Caco-2 (cell line): ENCODE data around the gene KIAA1755. TPM values are rescaled to one million over a fixed set of nuclear protein-coding genes. Genes with fewer than 3 reads are reported as not detected.
A peak's percentile ranks its signal among the peaks of the same experiment; 100 is the strongest.

Experiments
- BruUV-seq: library from RNA; stranded (reverse); fragments of 400-500 nt; replicated peaks from 2 replicates; lab custom pipeline; 2021; lab: Mats Ljungman, UMichigan
- CTCF ChIA-PET: fragments of 300-600 bp; sonication (Branson Sonifier 250); formaldehyde crosslinking; loops from one replicate; lab custom pipeline; 2022; ENCODE audit warnings: antibody characterized with exemption; lab: Charles Lee
- POLR2A ChIA-PET: fragments of 300-600 bp; sonication (Branson Sonifier 250); formaldehyde crosslinking; loops from one replicate; lab custom pipeline; 2022; ENCODE audit warnings: antibody characterized with exemption; lab: Charles Lee
- DNase-seq, 2 experiments: peaks; one replicate each; pipeline versions ENCODE4 v3.0.0 to v3.0.0-alpha.2; 2020 to 2022
- H3K27me3 ChIP-seq: replicated peaks from 2 replicates; pipeline ENCODE4 v1.6.0; 2011; ENCODE audit warnings: low read length; ENCODE audit not compliant: control insufficient read depth, insufficient read depth
- H3K36me3 ChIP-seq: 2 replicates; pipeline ENCODE4 v1.5.1; 2011; ENCODE audit warnings: low read length; ENCODE audit not compliant: control insufficient read depth, insufficient read depth
- H3K4me1 ChIP-seq: fragments of 250-450 bp; sonication (Bioruptor Pico); 2 replicates; pipeline ENCODE4 v1.5.1; 2020; ENCODE audit warnings: mild to moderate bottlenecking
- H3K4me3 ChIP-seq: 2 replicates; pipeline ENCODE4 v1.5.1; 2011; ENCODE audit warnings: low read depth, mild to moderate bottlenecking, control low read depth, low read length
- H3K9me3 ChIP-seq: fragments of 250-450 bp; sonication (Bioruptor Pico); 2 replicates; pipeline ENCODE4 v1.5.1; 2020; ENCODE audit warnings: mild to moderate bottlenecking, moderate library complexity
- H3K27ac Mint-ChIP-seq: one replicate; pipeline ENCODE4 v1.8.0; 2022; ENCODE audit warnings: mixed read lengths; ENCODE audit not compliant: unreplicated experiment
- H3K27me3 Mint-ChIP-seq: one replicate; pipeline ENCODE4 v1.8.0; 2022; ENCODE audit warnings: mixed read lengths; ENCODE audit not compliant: insufficient read depth, unreplicated experiment
- H3K36me3 Mint-ChIP-seq: one replicate; pipeline ENCODE4 v1.8.0; 2022; ENCODE audit warnings: mild to moderate bottlenecking, mixed read lengths; ENCODE audit not compliant: insufficient read depth, unreplicated experiment
- H3K4me1 Mint-ChIP-seq: one replicate; pipeline ENCODE4 v1.8.0; 2022; ENCODE audit warnings: low read depth, mixed read lengths; ENCODE audit not compliant: unreplicated experiment
- H3K4me3 Mint-ChIP-seq: one replicate; pipeline ENCODE4 v1.8.0; 2022; ENCODE audit warnings: mild to moderate bottlenecking, moderate library complexity, mixed read lengths; ENCODE audit not compliant: unreplicated experiment
- H3K9me3 Mint-ChIP-seq: one replicate; pipeline ENCODE4 v1.8.0; 2022; ENCODE audit warnings: mixed read lengths; ENCODE audit not compliant: unreplicated experiment
- CTCF ChIP-seq, 2 experiments: fragments of 200-600 bp in 1 of 2; IDR thresholded peaks; 1 replicate in 1 of 2; 2 replicates in 1 of 2; pipeline versions ENCODE4 v1.5.1 to v1.8.0; 2011 to 2022; ENCODE audit warnings: antibody characterized with exemption in 1 of 2, control low read depth in 1 of 2, inconsistent platforms in 1 of 2, low read depth in 1 of 2, low read length in 1 of 2, mild to moderate bottlenecking in 1 of 2, moderate library complexity in 1 of 2; ENCODE audit not compliant: insufficient read depth in 1 of 2, severe bottlenecking in 1 of 2, unreplicated experiment in 1 of 2
- intact Hi-C: fragments of 100-400 bp; cut with micrococcal nuclease; formaldehyde crosslinking; loops from one replicate; pipeline ENCODE4 v1.10.0; 2022; ENCODE audit not compliant: unreplicated experiment
- total RNA-seq: library from RNA; stranded (reverse); gene quantifications from 2 replicates; pipeline ENCODE4 v1.2.3, GENCODE V29; 2022

KIAA1755 gene
- total RNA-seq, 1 experiment from 2014 or later: 0.20 TPM

- no peaks in the 10 kb centered on the region for H3K36me3 ChIP-seq
- peaks cover 13% of the 10 kb centered on the region for H3K4me1 ChIP-seq
- Mint-ChIP-seq H3K36me3 (no peaks in the 10 kb centered on the region), H3K27me3 (no peaks in the 10 kb centered on the region), H3K9me3 (no peaks in the 10 kb centered on the region), H3K27ac (no peak overlapping the region), H3K4me3 (no peak overlapping the region), H3K4me1 (no peaks in the 10 kb centered on the region)
- intact Hi-C loops: no loop called here
- H3K27me3 ChIP-seq: no peaks in the 10 kb centered on the region
- ChIA-PET CTCF (interaction anchor here (0.6 to 2.2 kb wide), 5 partner anchors 20 to 157 kb away, joined by 3 to 11 read pairs (median 4); no protein-coding TSS in a partner anchor), POLR2A (no interaction called here)
- H3K9me3 ChIP-seq: no peaks in the 10 kb centered on the region
- peak; percentile 32 to 49 for TF ChIP-seq CTCF (IDR thresholded peaks at IDR 0.05; ENCODE audit: insufficient read depth in 1 of 2, low read depth in 1 of 2, low read length in 1 of 2, severe bottlenecking in 1 of 2, unreplicated experiment in 1 of 2)
- DNase-seq: no peak
- H3K4me3 ChIP-seq: no peak overlapping the region
- no TSS peak for BruUV-seq
These were observed 46.0 kb downstream of the KIAA1755 start for GRCh38 chr20:38214256-38215193.

- Mint-ChIP-seq H3K4me1 (no peaks in the 10 kb centered on the region), H3K27ac (no peak overlapping the region), H3K9me3 (no peaks in the 10 kb centered on the region), H3K27me3 (peaks cover under 1% of the 10 kb centered on the region), H3K4me3 (no peak overlapping the region), H3K36me3 (no peaks in the 10 kb centered on the region)
- Histone ChIP-seq H3K4me3 (no peak overlapping the region), H3K4me1 (peaks cover 13% of the 10 kb centered on the region), H3K36me3 (no peaks in the 10 kb centered on the region), H3K27me3 (no peaks in the 10 kb centered on the region), H3K9me3 (no peaks in the 10 kb centered on the region)
- no TSS peak for BruUV-seq
- no peak for TF ChIP-seq CTCF (IDR thresholded peaks at IDR 0.05; ENCODE audit: insufficient read depth in 1 of 2, low read depth in 1 of 2, low read length in 1 of 2, severe bottlenecking in 1 of 2, unreplicated experiment in 1 of 2)
- POLR2A ChIA-PET: no interaction called here
- DNase-seq: no peak
- CTCF ChIA-PET: interaction anchor here (0.7 to 3.8 kb wide), 7 partner anchors 8 to 156 kb away, joined by 3 to 11 read pairs (median 4); no protein-coding TSS in a partner anchor
- intact Hi-C loops: no loop called here
These were observed 47.0 kb downstream of the KIAA1755 start for GRCh38 chr20:38213607-38213940.

GRCh38 chr20:38212806-38213606 is 47.5 kb downstream of the KIAA1755 start:
- Mint-ChIP-seq H3K36me3 (no peaks in the 10 kb centered on the region), H3K4me3 (no peak overlapping the region), H3K4me1 (no peaks in the 10 kb centered on the region), H3K27ac (no peak overlapping the region), H3K9me3 (no peaks in the 10 kb centered on the region), H3K27me3 (peaks cover 4% of the 10 kb centered on the region)
- no peak for TF ChIP-seq CTCF (IDR thresholded peaks at IDR 0.05; ENCODE audit: insufficient read depth in 1 of 2, low read depth in 1 of 2, low read length in 1 of 2, severe bottlenecking in 1 of 2, unreplicated experiment in 1 of 2)
- H3K27me3 ChIP-seq: no peaks in the 10 kb centered on the region
- no peaks in the 10 kb centered on the region for H3K36me3 ChIP-seq
- H3K4me1 ChIP-seq: peaks cover 9% of the 10 kb centered on the region
- intact Hi-C loops: no loop called here
- H3K9me3 ChIP-seq: no peaks in the 10 kb centered on the region
- no peak for DNase-seq
- BruUV-seq: no TSS peak
- ChIA-PET CTCF (interaction anchor here (0.7 to 3.8 kb wide), 7 partner anchors 8 to 155 kb away, joined by 3 to 11 read pairs (median 4); no protein-coding TSS in a partner anchor), POLR2A (no interaction called here)
- H3K4me3 ChIP-seq: no peak overlapping the region
